NCI-H82 (cell line): Measurements from ENCODE around the gene NUBP2.

Experiments used
- DNase-seq: peaks from one replicate; lab custom pipeline; 2025; lab: John Stamatoyannopoulos, UW

NUBP2 gene

DNA sequence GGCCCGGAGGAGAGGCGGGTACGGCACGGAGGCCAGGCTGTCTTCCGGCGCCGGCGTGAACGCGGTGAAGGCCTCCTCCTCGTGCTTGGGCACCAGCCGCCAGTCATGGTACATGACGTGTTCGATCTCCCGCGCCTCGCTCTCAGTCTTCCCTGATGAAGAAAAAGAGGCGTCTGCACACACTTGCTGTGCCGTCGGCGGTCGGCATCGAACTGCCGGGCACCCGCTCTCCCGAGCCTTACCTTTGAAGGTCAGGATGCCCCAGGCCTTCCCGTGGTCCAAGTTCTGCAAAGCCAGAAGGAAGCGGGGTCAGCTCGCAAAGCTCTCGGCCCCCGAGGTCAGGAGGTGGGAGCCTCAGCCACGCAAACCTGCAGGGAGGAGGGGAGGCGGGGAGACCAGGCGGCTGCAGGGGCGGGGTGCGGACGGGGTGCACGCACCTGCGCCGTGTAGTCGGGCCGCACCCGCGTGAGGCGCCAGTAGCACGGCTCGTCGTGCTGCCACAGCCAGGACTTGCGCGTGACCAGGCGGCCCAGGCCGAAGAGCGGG lies 10.3 kb upstream of the NUBP2 start, which contains the start of gene EME2:
EME2 (plus strand) TSS at position 449 of the 546 bp plus-strand sequence. CDS start 418 bp downstream, outside the sequence.
- DNase-seq, result peak; percentile 48

DNA sequence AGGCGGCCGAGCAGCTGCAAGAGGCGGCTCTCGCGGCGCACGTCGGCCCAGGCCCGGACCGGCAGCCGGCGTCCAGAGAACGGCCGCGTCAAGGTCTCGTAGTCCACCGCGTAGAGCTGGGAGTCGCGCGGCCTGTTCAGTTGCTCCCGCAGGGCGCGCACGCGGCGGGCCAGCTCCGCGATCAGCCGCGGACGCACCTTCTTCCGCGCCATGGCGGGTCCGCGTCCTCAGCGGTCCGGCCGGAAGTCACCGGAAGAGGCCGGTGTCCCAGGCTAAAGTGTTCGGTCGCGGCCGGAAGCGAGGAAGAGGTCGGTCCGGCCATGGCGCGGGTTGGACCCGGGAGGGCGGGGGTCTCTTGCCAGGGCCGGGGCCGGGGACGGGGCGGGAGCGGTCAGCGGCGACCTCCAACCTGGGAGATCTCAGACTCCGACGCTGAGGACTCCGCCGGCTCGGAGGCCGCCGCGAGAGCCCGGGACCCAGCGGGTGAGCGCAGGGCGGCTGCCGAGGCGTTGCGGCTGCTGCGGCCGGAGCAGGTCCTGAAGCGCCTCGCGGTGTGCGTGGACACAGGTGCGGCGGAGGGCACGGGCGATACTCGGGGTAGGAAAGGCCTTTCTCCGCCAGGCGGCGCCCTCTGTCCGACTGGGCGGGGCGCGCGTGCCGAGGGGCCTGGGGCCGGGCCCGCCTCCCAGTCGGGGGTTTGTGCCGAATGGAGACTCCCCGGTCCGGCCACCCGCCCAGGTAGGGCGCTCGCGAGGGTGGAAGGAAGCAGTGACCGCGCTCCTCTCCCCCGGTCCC lies 9.7 kb upstream of the NUBP2 start, which contains the start of gene MRPS34:
MRPS34 (minus strand) TSS at position 227 of the 795 bp plus-strand sequence; CDS start at position 212, 15 bp downstream.
- DNase-seq, result peak; percentile 91

GRCh38 chr16:1773703-1774447 lies 8.9 kb upstream of the NUBP2 start:
- no peak for DNase-seq

- no peak for DNase-seq
These were observed 8.3 kb upstream of the NUBP2 start for GRCh38 chr16:1774448-1774780.

GRCh38 chr16:1775006-1775845 lies 7.5 kb upstream of the NUBP2 start:
- DNase-seq, result no peak

GRCh38 chr16:1775846-1776671 lies 6.7 kb upstream of the NUBP2 start:
- peak; percentile 74 for DNase-seq

DNA sequence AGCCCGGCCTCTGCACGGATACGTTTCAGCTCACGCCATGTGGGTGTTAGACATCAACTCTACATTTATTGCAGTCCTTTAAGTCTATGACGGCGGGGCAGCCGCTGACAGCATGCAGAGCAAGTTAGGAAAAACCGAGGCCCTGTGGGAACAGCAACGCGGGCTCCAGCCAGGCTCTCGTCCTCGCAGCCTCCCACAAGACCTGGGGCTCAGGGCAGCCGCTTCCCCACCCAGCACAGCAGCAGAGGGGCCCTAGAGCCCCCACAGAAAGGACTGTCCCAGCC lies 6.1 kb upstream of the NUBP2 start:
- DNase-seq, result no peak

GRCh38 chr16:1776991-1777374 lies 5.8 kb upstream of the NUBP2 start:
- DNase-seq, result no peak

GRCh38 chr16:1777375-1778199 lies 5.2 kb upstream of the NUBP2 start:
- no peak for DNase-seq

- DNase-seq, result no peak
These were observed 4.3 kb upstream of the NUBP2 start for GRCh38 chr16:1778200-1779179.

DNA sequence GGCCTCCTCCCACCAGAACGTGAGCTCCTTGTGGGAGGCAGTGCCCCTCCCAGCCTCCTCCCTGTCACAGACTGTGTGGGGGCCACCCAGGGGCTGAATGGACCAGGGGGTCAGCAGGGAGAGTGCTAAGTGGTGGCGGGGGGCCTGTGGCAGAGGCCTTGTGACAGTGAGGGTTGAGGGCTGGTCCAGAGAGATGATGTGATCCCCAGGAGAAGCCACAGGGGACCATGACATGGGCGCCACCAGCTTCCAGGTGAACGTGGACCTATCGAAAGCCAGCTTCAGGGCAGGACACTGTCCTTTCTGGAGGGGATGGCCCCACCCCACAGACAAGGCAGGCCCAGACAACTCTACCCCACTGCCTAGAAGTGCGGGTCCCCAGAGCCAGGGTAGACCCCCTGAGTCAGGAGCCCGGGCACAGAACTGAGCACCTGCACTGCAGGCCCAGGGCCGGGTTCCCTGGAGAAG lies 3.5 kb upstream of the NUBP2 start:
- no peak for DNase-seq

DNA sequence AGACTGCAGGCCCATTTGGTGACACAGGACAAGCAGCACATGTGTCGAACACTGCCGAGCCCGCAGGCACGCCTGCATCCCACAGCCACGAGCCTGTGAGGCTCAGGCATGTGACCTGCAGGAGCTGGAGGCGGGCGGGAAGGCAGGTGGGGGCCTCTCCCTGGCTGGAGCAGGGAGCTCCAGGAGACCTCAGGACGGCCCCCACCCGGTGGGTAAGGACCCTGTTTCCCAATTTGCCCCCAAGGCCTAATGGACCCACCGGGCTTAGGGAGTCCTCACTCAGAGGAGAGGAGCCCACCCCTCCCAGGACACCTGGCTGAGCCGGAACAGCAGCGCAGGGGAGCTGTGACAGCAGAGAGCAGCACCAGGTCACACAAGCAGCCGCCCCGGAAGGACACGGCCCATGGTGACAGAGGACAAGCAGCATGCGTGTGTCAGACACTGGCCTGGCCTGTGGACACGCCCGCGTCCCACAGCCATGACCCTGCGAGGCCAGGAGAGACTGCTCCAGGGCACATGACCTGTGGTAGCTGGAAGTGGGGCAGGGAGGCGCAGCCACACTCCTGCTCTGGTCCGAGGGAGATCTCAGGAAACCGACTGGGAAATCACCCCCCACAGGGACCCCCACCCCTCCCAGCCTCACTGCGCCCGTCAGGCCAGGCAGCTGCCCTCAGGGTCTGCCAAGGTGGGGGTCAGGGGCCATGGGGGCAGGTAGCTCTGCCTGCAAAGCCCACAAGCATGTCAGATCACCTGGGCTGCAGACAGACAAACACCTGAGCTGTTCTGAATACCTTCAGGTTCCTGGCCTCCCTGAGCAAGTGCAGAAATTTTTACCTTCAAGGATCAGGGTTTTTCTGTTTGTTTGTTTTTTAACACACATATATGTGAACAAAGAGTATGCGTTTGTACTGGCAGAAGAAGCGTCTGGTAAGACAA lies 2.8 kb upstream of the NUBP2 start:
- no peak for DNase-seq

DNA sequence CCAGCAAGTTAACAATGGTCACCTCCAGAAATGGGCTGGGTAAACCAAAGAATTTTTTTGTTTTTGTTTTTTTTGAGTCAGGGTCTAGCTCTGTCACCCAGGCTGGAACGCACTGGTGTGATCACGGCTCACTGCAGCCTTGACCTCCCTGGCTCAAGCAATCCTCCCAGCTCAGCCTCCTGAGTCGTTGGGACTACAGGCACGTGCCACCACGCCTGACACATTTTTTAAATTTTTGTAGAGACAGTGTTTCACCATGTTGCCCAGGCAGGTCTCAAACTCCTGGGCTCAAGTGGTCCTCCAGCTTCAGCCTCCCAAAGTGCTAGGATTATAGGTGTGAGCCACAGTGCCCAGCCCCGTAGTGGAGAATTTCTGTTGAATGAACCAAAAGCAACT lies 2.1 kb upstream of the NUBP2 start:
- DNase-seq, result no peak

- DNase-seq, result no peak
These were observed 1.5 kb upstream of the NUBP2 start for GRCh38 chr16:1781254-1781653.

- DNase-seq, result no peak
These were observed 877 bp upstream of the NUBP2 start for GRCh38 chr16:1781758-1782407.

- DNase-seq, result no peak
These were observed 2.5 kb downstream of the NUBP2 start for GRCh38 chr16:1784977-1785845.

DNA sequence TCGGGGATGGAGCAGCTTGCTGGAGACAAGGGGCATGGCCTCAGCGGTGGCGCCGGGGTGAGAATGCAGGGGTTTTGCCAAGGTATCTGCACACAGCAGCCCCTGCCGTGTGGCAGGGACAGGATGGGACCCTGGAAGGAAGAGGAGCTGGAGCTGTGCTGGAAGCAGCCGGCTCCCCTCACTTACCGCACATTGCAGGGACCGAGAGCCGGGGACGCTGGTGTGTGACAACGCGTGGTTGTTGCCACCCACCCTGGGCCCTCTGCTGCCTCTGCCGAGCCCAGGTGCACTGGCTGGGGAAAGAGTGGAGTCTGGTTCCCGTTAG lies 3.0 kb downstream of the NUBP2 start:
- DNase-seq, result no peak
